ENCODE results near the gene SLC38A2.

Gene SLC38A2

GRCh38 chr12:46377678-46378077, 5.1 kb upstream of the SLC38A2 start:
- Histone ChIP-seq H3K79me2 (ENCODE audit: insufficient read depth, low read length) (peaks cover 2% of the 10 kb centered on the region; the same call in 1 of the 2 replicates), H3K9me3 (ENCODE audit: insufficient read depth, low read length, severe bottlenecking) (no peaks in the 10 kb centered on the region), H3K27ac (ENCODE audit: low read length) (no peak overlapping the region), H2AFZ (ENCODE audit: low read depth, low read length) (no peak overlapping the region), H3K27me3 (ENCODE audit: insufficient read depth, low read length, poor library complexity) (no peaks in the 10 kb centered on the region), H3K4me1 (ENCODE audit: insufficient read depth, low read length) (peaks cover 26% of the 10 kb centered on the region), H3K4me2 (ENCODE audit: insufficient read depth, low read length) (no peak overlapping the region), H3K36me3 (ENCODE audit: insufficient read depth, low read length) (no peaks in the 10 kb centered on the region), H4K20me1 (ENCODE audit: insufficient read depth, low read length) (no peaks in the 10 kb centered on the region), H3K4me3 (ENCODE audit: low read depth in 1 of 2, low read length in 2 of 2) (no peak overlapping the region), H3K9ac (ENCODE audit: low read depth, low read length) (no peak overlapping the region)
- DNase-seq, result no peak
- TF ChIP-seq EZH2 (IDR thresholded peaks at IDR 0.05; ENCODE audit: borderline replicate concordance, low read depth, low read length, severe bottlenecking), result no peak
- ATAC-seq (ENCODE audit: insufficient read depth, low read depth), result no peak

DNA sequence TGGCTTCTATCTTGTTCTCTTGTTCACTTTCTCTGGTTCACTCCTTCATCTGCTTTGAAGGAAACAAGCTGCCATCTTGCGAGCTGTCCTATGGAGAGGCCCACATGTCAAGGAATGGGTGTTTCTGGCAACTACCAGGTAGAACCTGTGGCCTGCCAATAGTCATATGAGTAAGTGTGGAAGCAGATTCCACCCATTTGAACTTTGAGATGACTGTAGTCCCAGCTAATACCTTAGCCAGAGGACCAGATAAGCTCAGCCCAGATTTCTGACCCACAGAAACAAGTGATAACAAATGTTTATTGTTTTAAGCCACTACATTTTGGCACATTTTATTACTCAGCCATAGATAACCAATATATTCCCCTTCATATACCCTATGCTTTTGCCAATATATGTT, 4.0 kb upstream of the SLC38A2 start:
- H4K20me1 ChIP-seq (ENCODE audit: insufficient read depth, low read length), result peaks cover 4% of the 10 kb centered on the region; the same call in 1 of the 2 replicates
- no peak overlapping the region for H2AFZ ChIP-seq (ENCODE audit: low read depth, low read length)
- H3K9me3 ChIP-seq (ENCODE audit: insufficient read depth, low read length, severe bottlenecking), result no peaks in the 10 kb centered on the region
- peaks cover 12% of the 10 kb centered on the region for H3K79me2 ChIP-seq (ENCODE audit: insufficient read depth, low read length)
- no peak for DNase-seq
- H3K27me3 ChIP-seq (ENCODE audit: insufficient read depth, low read length, poor library complexity), result no peaks in the 10 kb centered on the region
- no peak for ATAC-seq (ENCODE audit: insufficient read depth, low read depth)
- no peak overlapping the region for H3K4me2 ChIP-seq (ENCODE audit: insufficient read depth, low read length)
- no peak overlapping the region for H3K27ac ChIP-seq (ENCODE audit: low read length)
- peaks cover 5% of the 10 kb centered on the region; the same call in 1 of the 2 replicates for H3K36me3 ChIP-seq (ENCODE audit: insufficient read depth, low read length)
- H3K4me3 ChIP-seq (ENCODE audit: low read depth in 1 of 2, low read length in 2 of 2), result no peak overlapping the region
- TF ChIP-seq, protein P1, sequence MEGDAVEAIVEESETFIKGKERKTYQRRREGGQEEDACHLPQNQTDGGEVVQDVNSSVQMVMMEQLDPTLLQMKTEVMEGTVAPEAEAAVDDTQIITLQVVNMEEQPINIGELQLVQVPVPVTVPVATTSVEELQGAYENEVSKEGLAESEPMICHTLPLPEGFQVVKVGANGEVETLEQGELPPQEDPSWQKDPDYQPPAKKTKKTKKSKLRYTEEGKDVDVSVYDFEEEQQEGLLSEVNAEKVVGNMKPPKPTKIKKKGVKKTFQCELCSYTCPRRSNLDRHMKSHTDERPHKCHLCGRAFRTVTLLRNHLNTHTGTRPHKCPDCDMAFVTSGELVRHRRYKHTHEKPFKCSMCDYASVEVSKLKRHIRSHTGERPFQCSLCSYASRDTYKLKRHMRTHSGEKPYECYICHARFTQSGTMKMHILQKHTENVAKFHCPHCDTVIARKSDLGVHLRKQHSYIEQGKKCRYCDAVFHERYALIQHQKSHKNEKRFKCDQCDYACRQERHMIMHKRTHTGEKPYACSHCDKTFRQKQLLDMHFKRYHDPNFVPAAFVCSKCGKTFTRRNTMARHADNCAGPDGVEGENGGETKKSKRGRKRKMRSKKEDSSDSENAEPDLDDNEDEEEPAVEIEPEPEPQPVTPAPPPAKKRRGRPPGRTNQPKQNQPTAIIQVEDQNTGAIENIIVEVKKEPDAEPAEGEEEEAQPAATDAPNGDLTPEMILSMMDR (IDR thresholded peaks at IDR 0.05; ENCODE audit: borderline replicate concordance, extremely low read depth, low read length, poor library complexity, severe bottlenecking), result no peak
- no peak for TF ChIP-seq EZH2 (IDR thresholded peaks at IDR 0.05; ENCODE audit: borderline replicate concordance, low read depth, low read length, severe bottlenecking)
- H3K9ac ChIP-seq (ENCODE audit: low read depth, low read length), result no peak overlapping the region
- peaks cover 19% of the 10 kb centered on the region for H3K4me1 ChIP-seq (ENCODE audit: insufficient read depth, low read length)

GRCh38 chr12:46374711-46375110, 2.1 kb upstream of the SLC38A2 start:
- no peaks in the 10 kb centered on the region for H3K27me3 ChIP-seq (ENCODE audit: insufficient read depth, low read length, poor library complexity)
- no peak overlapping the region for H3K4me3 ChIP-seq (ENCODE audit: low read depth in 1 of 2, low read length in 2 of 2)
- H3K9ac ChIP-seq (ENCODE audit: low read depth, low read length), result no peak overlapping the region
- no peak for TF ChIP-seq EZH2 (IDR thresholded peaks at IDR 0.05; ENCODE audit: borderline replicate concordance, low read depth, low read length, severe bottlenecking)
- TF ChIP-seq, protein P1 (IDR thresholded peaks at IDR 0.05; ENCODE audit: borderline replicate concordance, extremely low read depth, low read length, poor library complexity, severe bottlenecking), result no peak
- peaks cover 20% of the 10 kb centered on the region for H4K20me1 ChIP-seq (ENCODE audit: insufficient read depth, low read length)
- peaks cover 31% of the 10 kb centered on the region for H3K79me2 ChIP-seq (ENCODE audit: insufficient read depth, low read length)
- no peak overlapping the region for H3K4me2 ChIP-seq (ENCODE audit: insufficient read depth, low read length)
- H2AFZ ChIP-seq (ENCODE audit: low read depth, low read length), result no peak overlapping the region
- H3K4me1 ChIP-seq (ENCODE audit: insufficient read depth, low read length), result peaks cover 33% of the 10 kb centered on the region
- H3K36me3 ChIP-seq (ENCODE audit: insufficient read depth, low read length), result peaks cover 22% of the 10 kb centered on the region
- ATAC-seq (ENCODE audit: insufficient read depth, low read depth) (no peak), DNase-seq (no peak)
- no peaks in the 10 kb centered on the region for H3K9me3 ChIP-seq (ENCODE audit: insufficient read depth, low read length, severe bottlenecking)
- no peak overlapping the region for H3K27ac ChIP-seq (ENCODE audit: low read length)

- H3K4me1 ChIP-seq (ENCODE audit: insufficient read depth, low read length), result peaks cover 37% of the 10 kb centered on the region
- no peak overlapping the region for H3K9ac ChIP-seq (ENCODE audit: low read depth, low read length)
- no peak overlapping the region for H2AFZ ChIP-seq (ENCODE audit: low read depth, low read length)
These were observed 1.7 kb upstream of the SLC38A2 start for GRCh38 chr12:46374310-46374709.

More at GRCh38 chr12:46374310-46374709, 1.7 kb upstream of the SLC38A2 start:
- peak overlapping the region in 1 of 2 experiments; percentile 71; a peak in 1 of 4 replicates for H3K4me3 ChIP-seq (ENCODE audit: low read depth in 1 of 2, low read length in 2 of 2)
- ATAC-seq (ENCODE audit: insufficient read depth, low read depth) (no peak), DNase-seq (no peak)
- no peaks in the 10 kb centered on the region for H3K9me3 ChIP-seq (ENCODE audit: insufficient read depth, low read length, severe bottlenecking)
- H4K20me1 ChIP-seq (ENCODE audit: insufficient read depth, low read length), result peaks cover 24% of the 10 kb centered on the region
- H3K27ac ChIP-seq (ENCODE audit: low read length), result peak overlapping the region; percentile 84; the same call in 1 of the 2 replicates
- H3K4me2 ChIP-seq (ENCODE audit: insufficient read depth, low read length), result peak overlapping the region; percentile 86
- peaks cover 35% of the 10 kb centered on the region for H3K79me2 ChIP-seq (ENCODE audit: insufficient read depth, low read length)
- H3K36me3 ChIP-seq (ENCODE audit: insufficient read depth, low read length), result peaks cover 26% of the 10 kb centered on the region
- no peak for TF ChIP-seq EZH2 (IDR thresholded peaks at IDR 0.05; ENCODE audit: borderline replicate concordance, low read depth, low read length, severe bottlenecking)
- TF ChIP-seq, protein P1 (IDR thresholded peaks at IDR 0.05; ENCODE audit: borderline replicate concordance, extremely low read depth, low read length, poor library complexity, severe bottlenecking), result no peak
- no peaks in the 10 kb centered on the region for H3K27me3 ChIP-seq (ENCODE audit: insufficient read depth, low read length, poor library complexity)
